Measurements from ENCODE around the gene FXN.
"Not testable (repeated sequence)": the region's sequence is repeated elsewhere in the genome, so short reads cannot be mapped to it uniquely, and the experiment has no call there.

GRCh38 chr9:69094361-69095135 lies 59.0 kb downstream of the FXN start:
- not testable (repeated sequence) for TF ChIP-seq CTCF, POLR2A (IDR thresholded peaks at IDR 0.05)
